ENCODE results near the gene ARHGAP18.

The ARHGAP18 gene

GRCh38 chr6:129608886-129609537, 101.0 kb downstream of the ARHGAP18 start:
- DNase-seq, result no peak

- no peak for DNase-seq
These were observed 102.3 kb downstream of the ARHGAP18 start for GRCh38 chr6:129607581-129608186.

DNA sequence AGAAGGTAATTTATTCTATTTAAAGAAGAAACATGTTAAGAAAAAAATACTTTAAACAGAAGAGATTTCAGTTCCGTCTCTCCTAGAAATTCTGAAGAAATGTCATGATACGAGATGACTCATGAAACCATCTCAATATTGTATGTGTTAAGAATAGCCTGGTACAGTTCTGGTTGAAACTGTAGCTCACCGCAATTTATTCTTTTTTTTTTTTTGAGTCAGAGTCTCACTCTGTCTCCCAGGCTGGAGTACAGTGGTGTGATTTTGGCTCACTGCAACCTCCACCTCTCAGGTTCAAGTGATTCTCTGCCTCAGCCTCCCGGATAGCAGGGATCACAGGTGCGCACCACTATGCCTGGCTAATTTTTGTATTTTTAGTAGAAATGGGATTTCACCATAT, 103.3 kb downstream of the ARHGAP18 start:
- no peak for DNase-seq

GRCh38 chr6:129605967-129606366, 104.0 kb downstream of the ARHGAP18 start:
- no peak for DNase-seq

GRCh38 chr6:129605095-129605494, 104.9 kb downstream of the ARHGAP18 start:
- DNase-seq, result no peak

- no peak for DNase-seq
These were observed 105.7 kb downstream of the ARHGAP18 start for GRCh38 chr6:129604321-129604720.

- no peak for DNase-seq
These were observed 106.2 kb downstream of the ARHGAP18 start for GRCh38 chr6:129603741-129604140.

GRCh38 chr6:129601323-129601722, 108.7 kb downstream of the ARHGAP18 start:
- no peak for DNase-seq

DNA sequence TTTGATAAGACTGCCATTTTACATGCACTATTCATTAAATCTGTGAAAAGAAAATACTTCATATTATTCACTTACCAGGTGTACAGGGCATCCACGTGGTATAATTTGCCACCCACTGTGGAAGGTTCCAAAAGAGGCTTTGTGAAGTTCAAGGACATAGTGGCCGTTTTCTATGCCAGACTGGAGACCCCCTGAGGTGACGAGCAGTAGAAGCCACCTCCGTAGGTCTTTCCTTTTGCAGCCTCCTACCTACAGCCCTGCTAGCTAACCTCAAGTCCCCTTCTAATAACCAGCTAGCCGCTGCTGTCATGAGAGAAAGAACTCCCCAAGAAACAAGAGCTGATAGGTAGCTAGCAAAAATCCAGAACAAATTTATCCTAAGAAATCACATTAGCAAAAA, 110.5 kb downstream of the ARHGAP18 start:
- no peak for DNase-seq

DNA sequence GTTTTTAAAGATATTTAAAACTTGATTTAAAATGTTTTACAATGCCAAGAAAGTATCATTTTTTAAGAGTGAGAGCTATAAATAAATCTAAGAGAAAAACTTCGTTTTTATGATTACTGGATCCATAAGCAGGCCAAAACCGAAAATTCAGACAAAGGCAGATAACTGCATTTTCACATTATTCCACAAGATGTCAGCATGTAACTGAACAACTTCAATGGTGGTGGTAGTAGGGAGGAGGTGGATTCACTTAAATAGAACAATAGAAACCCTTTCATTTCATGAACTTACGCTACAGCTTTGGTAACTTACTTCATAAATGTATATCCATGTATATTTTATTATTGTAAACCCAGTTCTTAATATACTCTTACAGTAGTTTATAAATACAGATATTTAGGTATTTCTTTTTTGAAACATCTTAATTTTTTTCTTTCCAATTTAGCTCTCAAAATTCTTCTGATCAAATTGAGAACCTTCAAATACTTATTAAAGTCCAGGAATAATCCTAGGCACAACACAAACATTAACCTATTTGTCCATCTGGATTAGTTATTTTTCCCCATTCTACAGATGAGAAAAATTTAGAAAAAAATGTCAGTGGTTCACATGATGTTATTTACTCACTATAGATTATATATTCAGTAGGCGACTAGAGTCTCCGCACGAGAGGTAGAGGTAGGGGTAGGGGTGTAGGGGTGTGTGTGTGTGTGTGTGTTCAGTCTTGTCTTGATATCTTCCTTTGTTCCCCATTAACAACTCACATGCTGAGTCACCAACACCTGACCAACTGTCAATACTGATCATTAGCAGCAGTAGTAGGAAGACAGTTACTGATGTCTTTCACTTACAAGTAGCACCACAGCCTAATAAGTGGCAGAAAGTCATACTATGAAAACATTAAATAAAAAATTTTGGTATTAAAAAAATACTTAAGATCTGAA, 111.5 kb downstream of the ARHGAP18 start:
- peak; percentile 65 for DNase-seq

GRCh38 chr6:129597023-129597713, 112.8 kb downstream of the ARHGAP18 start:
- DNase-seq, result no peak

DNA sequence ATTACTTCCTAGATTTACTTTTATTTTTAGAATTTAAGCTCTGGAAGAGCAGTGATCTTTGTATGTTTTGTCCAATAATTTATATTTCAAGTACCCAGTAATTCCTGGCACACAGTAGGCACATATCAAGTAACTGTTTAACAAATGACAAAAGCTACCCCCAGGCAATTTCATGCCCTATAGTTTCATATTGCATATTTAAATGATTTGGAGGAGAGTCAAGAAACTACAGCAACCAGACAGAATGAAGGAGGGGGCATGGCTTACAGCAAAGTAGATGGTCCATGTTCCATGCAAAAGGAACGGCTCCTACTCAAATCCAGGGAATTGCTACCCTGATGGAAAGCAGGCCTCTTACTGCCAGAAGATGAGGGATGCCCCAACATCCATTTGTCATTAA, 113.5 kb downstream of the ARHGAP18 start:
- DNase-seq, result no peak

DNA sequence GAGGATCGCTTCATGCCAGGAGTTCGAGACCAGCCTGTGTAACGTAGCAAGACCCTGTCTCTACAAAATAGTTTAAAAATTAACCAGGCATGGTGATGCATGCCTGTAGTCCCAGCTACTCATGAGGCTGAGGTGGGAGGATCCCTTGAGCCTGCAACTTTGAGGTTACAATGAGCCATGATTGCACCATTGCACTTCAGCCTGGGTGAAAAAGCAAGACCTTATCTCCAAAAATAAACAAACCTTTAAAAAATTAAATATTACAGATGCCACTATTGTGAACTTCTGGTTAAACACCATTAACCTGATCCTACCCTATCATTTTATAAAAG, 116.8 kb downstream of the ARHGAP18 start:
- no peak for DNase-seq

DNA sequence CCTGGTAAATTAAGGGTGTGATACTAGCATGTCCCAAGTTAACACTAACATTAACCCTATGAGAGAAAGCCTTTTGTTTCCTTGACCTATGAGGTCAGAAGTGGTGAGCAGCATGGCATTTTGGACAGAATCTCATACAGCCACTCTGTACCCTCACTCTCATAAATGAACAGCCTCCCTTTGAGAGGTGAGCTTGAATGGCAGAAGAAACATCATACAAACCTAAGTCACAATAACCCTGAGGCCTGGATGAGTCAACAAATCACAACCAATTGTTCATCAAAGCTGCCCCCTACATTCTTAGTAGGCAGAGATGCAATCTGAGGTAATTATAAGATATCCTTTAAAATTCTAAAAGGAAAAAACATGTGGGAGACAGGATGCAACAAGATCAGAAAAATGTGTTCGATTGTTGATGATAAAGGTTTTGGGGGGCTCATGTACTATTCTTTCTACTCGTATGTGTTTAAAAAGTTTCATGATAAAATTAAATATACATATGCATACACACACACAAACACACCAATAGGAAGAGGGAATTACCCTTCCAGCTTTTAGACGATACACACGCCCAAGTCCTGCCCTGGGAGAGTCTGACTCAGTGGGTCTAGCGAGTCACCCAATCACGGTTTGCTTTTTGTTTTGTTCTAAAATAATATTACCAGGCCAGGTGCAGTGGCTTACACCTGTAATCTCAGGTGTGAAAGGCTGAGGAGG, 117.3 kb downstream of the ARHGAP18 start:
- no peak for DNase-seq

- no peak for DNase-seq
These were observed 119.5 kb downstream of the ARHGAP18 start for GRCh38 chr6:129590408-129591022.

- DNase-seq, result no peak
These were observed 123.2 kb downstream of the ARHGAP18 start for GRCh38 chr6:129586815-129587214.

- no peak for DNase-seq
These were observed 126.1 kb downstream of the ARHGAP18 start for GRCh38 chr6:129583866-129584265.

GRCh38 chr6:129578315-129578714, 131.7 kb downstream of the ARHGAP18 start:
- DNase-seq, result no peak

GRCh38 chr6:129577691-129578090, 132.3 kb downstream of the ARHGAP18 start:
- no peak for DNase-seq

DNA sequence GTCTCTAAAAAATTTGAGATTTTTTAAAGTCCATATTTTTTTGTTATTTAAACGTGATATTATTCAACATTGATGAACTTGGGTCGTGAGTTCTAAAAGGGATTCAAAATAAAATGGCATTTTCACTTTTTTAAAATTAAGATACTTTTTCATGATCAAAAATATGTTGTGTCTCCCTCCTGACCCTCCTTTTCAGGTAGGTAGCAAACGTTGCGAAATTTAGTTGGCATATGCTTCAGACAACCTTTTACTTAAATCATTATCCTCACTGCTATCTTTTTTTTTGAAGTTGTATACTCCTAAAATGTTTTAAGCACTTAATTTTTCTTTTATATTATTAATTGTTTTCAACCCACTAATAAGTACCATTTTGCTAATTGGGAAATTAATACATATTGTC, 133.5 kb downstream of the ARHGAP18 start:
- no peak for DNase-seq

- peak; percentile 20 for DNase-seq
These were observed 134.4 kb downstream of the ARHGAP18 start for GRCh38 chr6:129575378-129576118.
